Measurements from ENCODE around the gene PSORS1C1.

- TF ChIP-seq GABPA (IDR thresholded peaks at IDR 0.05; ENCODE audit: low read depth) (no peak), CTCF (IDR thresholded peaks at IDR 0.05; ENCODE audit: insufficient read depth, low read length) (no peak), SPI1 (IDR thresholded peaks at IDR 0.05; ENCODE audit: borderline replicate concordance, low read depth) (no peak), REST (IDR thresholded peaks at IDR 0.05; ENCODE audit: insufficient replicate concordance, low read depth) (no peak)
Observed at GRCh38 chr6:31129130-31129529, 14.5 kb downstream of the PSORS1C1 start.

Measured in HL-60 (cell line).